Activated naive CD4-positive, alpha-beta T cell treated with anti-CD3 and anti-CD28 coated beads for 36 hours (primary cell): Measurements from ENCODE around the gene ACBD5. TPM values are rescaled to one million over a fixed set of nuclear protein-coding genes. Genes with fewer than 3 reads are reported as not detected.
"Not testable (repeated sequence)": the region's sequence is repeated elsewhere in the genome, so short reads cannot be mapped to it uniquely, and the experiment has no call there.

Source experiments
- CTCF ChIA-PET: fragments of 350-600 bp; sonication (Branson Sonifier 250); formaldehyde crosslinking; loops from one replicate; lab custom pipeline; 2021; ENCODE audit warnings: antibody characterized with exemption; lab: Charles Lee
- DNase-seq: peaks from one replicate; pipeline ENCODE4 v3.0.0-alpha.2; 2020
- H3K27ac Mint-ChIP-seq: one replicate; pipeline ENCODE4 v1.8.0; 2021; ENCODE audit warnings: mild to moderate bottlenecking, mixed read lengths
- H3K27me3 Mint-ChIP-seq: one replicate; pipeline ENCODE4 v1.8.0; 2021; ENCODE audit warnings: low read depth, mixed read lengths
- H3K36me3 Mint-ChIP-seq: one replicate; pipeline ENCODE4 v1.8.0; 2021; ENCODE audit warnings: low read depth, mixed read lengths
- H3K4me1 Mint-ChIP-seq: one replicate; pipeline ENCODE4 v1.8.0; 2021; ENCODE audit warnings: low read depth, mixed read lengths
- H3K4me3 Mint-ChIP-seq: one replicate; pipeline ENCODE4 v1.8.0; 2021; ENCODE audit warnings: mild to moderate bottlenecking, moderate library complexity, mixed read lengths
- H3K9me3 Mint-ChIP-seq: one replicate; pipeline ENCODE4 v1.8.0; 2021; ENCODE audit warnings: mixed read lengths
- intact Hi-C: fragments of 100-400 bp; cut with micrococcal nuclease; formaldehyde crosslinking; loops from one replicate; pipeline ENCODE4 v1.15.1; 2023
- total RNA-seq, 2 experiments: library from RNA; stranded (reverse); gene quantifications; one replicate each; pipeline ENCODE4 v1.2.3, GENCODE V29; 2021

The ACBD5 gene
- total RNA-seq, 2 experiments from 2014 or later = 8.7 to 10.4 TPM

DNA sequence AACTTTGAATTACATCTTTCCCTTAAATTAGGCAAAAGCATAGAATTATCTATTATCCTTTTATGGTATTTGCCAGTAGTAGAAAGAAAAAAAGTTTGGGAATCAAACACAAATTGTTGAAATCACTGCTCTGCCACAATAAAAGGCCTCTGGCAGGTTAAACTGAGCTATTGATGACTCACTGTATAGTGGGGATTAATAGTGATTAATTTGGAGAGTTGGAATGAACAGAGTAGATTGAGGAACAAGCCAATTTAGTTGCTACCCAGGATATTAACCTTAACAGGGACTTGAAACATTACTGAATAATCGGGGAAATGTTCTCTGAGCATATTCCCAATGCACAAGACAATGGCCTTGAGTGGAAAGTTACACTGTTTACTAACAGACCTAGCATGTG is 52.3 kb downstream of the ACBD5 start:
- CTCF ChIA-PET = no interaction called here
- no peak overlapping the region for H3K4me3 Mint-ChIP-seq

GRCh38 chr10:27169849-27170248 is 70.7 kb downstream of the ACBD5 start:
- CTCF ChIA-PET = no interaction called here
- H3K4me3 Mint-ChIP-seq = no peak overlapping the region
- peaks cover 6% of the 10 kb centered on the region for H3K4me1 Mint-ChIP-seq
- intact Hi-C loops = loop anchor here (1.0 kb wide), 1 partner anchor 14 kb away; no protein-coding TSS in a partner anchor
- no peaks in the 10 kb centered on the region for H3K27me3 Mint-ChIP-seq
- no peaks in the 10 kb centered on the region for H3K9me3 Mint-ChIP-seq
- no peak for DNase-seq
- no peak overlapping the region for H3K27ac Mint-ChIP-seq
- H3K36me3 Mint-ChIP-seq = peaks cover 47% of the 10 kb centered on the region

More for the DNA sequence above, 52.3 kb downstream of the ACBD5 start:
- H3K9me3 Mint-ChIP-seq = no peaks in the 10 kb centered on the region
- intact Hi-C loops = no loop called here
- H3K36me3 Mint-ChIP-seq = peaks cover 25% of the 10 kb centered on the region
- H3K27ac Mint-ChIP-seq = no peak overlapping the region
- no peak for DNase-seq
- H3K4me1 Mint-ChIP-seq = no peaks in the 10 kb centered on the region
- no peaks in the 10 kb centered on the region for H3K27me3 Mint-ChIP-seq

DNA sequence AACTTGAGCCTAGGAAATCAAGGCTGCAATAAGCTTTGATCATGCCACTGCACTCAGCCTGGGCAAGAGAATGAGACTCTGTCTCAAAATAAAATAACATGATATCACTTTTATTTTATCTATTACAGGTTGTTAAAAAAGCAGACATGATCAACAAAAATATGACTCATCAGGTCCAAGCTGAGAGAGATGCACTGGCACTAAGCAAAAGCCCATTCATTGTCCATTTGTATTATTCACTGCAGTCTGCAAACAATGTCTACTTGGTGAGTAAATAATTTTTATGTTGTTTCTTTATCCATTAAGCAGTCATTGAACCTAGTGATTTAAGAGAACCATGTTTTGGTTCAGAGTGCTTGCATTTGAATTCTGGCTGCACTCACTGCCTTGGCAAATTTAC is 82.2 kb downstream of the ACBD5 start:
- no peaks in the 10 kb centered on the region for H3K9me3 Mint-ChIP-seq
- H3K27me3 Mint-ChIP-seq = no peaks in the 10 kb centered on the region
- H3K4me1 Mint-ChIP-seq = peaks cover 20% of the 10 kb centered on the region
- CTCF ChIA-PET = interaction anchor here (0.6 kb wide), 1 partner anchor 36 kb away, joined by 3 read pairs; no protein-coding TSS in a partner anchor
- DNase-seq = no peak
- intact Hi-C loops = loop anchor here (5.0 to 10.0 kb wide), 3 partner anchors 146 to 1176 kb away; no protein-coding TSS in a partner anchor
- H3K27ac Mint-ChIP-seq = no peak overlapping the region
- peak overlapping the region; percentile 46 for H3K4me3 Mint-ChIP-seq
- peaks cover 60% of the 10 kb centered on the region for H3K36me3 Mint-ChIP-seq

DNA sequence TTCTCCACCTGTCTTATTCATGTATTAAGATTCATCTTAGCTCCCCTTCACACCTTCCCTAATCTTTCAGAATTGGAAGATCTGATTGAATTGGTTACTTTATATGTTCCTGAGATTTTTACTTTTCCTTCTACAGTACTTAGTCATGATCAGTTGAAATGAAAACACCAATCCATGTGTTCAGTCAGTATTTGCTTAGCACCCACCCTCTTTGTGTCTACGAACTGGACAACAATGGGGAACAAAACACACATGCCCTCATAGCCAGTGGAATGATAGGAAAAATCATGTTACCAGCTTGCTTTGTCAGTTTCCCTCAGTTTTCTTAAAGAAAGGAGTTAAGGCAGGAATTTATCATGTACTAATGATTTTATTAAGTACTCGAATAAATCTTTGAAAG is 83.4 kb downstream of the ACBD5 start:
- no peak for DNase-seq
- H3K36me3 Mint-ChIP-seq = peaks cover 61% of the 10 kb centered on the region
- peak overlapping the region; percentile 73 for H3K27ac Mint-ChIP-seq
- H3K4me1 Mint-ChIP-seq = peaks cover 30% of the 10 kb centered on the region
- H3K27me3 Mint-ChIP-seq = no peaks in the 10 kb centered on the region
- peak overlapping the region; percentile 94 for H3K4me3 Mint-ChIP-seq
- CTCF ChIA-PET = no interaction called here
- H3K9me3 Mint-ChIP-seq = no peaks in the 10 kb centered on the region
- intact Hi-C loops = loop anchor here (5.0 to 10.0 kb wide), 3 partner anchors 145 to 1178 kb away; no protein-coding TSS in a partner anchor

DNA sequence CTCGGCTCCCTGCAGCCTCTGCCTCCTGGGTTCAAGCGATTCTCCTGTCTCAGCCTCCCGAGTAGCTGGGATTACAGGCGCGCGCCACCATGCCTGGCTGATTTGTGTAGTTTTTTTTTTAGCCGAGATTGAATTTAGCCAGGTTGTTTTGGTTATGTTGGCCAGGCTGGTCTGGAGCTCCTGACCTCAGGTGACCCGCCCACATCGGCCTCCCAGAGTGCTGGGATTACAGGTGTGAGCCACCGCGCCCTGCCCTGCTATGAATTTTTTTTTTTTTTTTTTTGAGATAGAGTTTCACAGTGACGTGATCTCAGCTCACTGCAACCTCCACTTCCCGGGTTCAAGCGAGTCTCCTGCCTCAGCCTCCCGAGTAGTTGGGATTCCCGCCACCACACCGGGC is 84.0 kb downstream of the ACBD5 start:
- CTCF ChIA-PET = interaction anchor here (0.6 kb wide), 2 partner anchors 12 to 23 kb away, joined by 3 to 4 read pairs; no protein-coding TSS in a partner anchor
- Mint-ChIP-seq H3K27ac (peak overlapping the region; percentile 100), H3K4me3 (peak overlapping the region; percentile 94), H3K4me1 (peaks cover 33% of the 10 kb centered on the region), H3K36me3 (peaks cover 58% of the 10 kb centered on the region)
- H3K9me3 Mint-ChIP-seq, DNase-seq, H3K27me3 Mint-ChIP-seq: not testable (repeated sequence)
- intact Hi-C loops = loop anchor here (1.0 to 10.0 kb wide), 4 partner anchors 14 to 1178 kb away; no protein-coding TSS in a partner anchor

DNA sequence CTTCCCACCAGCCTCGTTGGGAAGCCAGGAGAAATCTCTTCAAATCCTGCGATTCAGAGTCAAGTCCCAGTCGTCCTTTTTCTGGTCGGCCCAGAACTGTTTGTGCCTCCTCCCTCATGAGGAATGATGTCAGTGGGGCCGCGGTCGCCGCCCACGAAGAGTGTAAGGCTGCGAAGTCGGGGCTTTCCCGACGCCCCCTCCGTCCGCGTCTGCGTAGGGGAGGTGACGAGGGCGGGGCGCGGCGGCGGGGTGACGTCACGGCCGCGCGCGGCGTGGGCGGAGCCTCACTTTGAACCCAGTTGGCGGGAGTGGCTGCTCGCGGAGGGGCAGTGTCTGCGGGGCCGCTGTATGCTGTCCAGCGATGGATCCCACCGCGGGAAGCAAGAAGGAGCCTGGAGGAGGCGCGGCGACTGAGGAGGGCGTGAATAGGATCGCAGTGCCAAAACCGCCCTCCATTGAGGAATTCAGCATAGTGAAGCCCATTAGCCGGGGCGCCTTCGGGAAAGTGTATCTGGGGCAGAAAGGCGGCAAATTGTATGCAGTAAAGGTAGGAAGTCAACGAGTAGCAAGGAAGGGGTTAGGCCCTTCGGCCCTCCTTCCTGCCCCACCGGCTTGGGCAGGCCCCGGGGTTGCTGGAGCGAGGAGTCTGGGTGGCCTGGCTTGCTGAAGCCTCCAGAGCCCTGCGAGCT is 85.4 kb downstream of the ACBD5 start, which contains the start of gene MASTL:
Gene MASTL (plus strand): TSS at position 287 of the 689 bp plus-strand sequence. CDS start 75 bp downstream, at position 362.
- H3K9me3 Mint-ChIP-seq = no peaks in the 10 kb centered on the region
- DNase-seq = peak; percentile 95
- H3K4me3 Mint-ChIP-seq = peak within 1 kb of the TSS; percentile 94
- peak within 1 kb of the TSS; percentile 100 for H3K27ac Mint-ChIP-seq
- intact Hi-C loops = loop anchor here (1.0 to 10.0 kb wide), 9 partner anchors 87 to 1378 kb away; partner anchors contain the start of genes PDSS1, RAB18 and WAC
- peaks cover 46% of the 10 kb centered on the region for H3K4me1 Mint-ChIP-seq
- H3K36me3 Mint-ChIP-seq = peaks cover 49% of the 10 kb centered on the region
- no peaks in the 10 kb centered on the region for H3K27me3 Mint-ChIP-seq
- CTCF ChIA-PET = interaction anchor here (1.2 to 2.4 kb wide), 3 partner anchors 9 to 48 kb away, joined by 3 to 6 read pairs (median 4); no protein-coding TSS in a partner anchor

- intact Hi-C loops = loop anchor here (1.0 to 10.0 kb wide), 6 partner anchors 54 to 1379 kb away; partner anchors contain the start of genes ANKRD26 and WAC
- DNase-seq = peak; percentile 25
- Mint-ChIP-seq H3K9me3 (no peaks in the 10 kb centered on the region), H3K27me3 (no peaks in the 10 kb centered on the region), H3K4me1 (peaks cover 53% of the 10 kb centered on the region), H3K4me3 (peak overlapping the region; percentile 94), H3K27ac (peak overlapping the region; percentile 100), H3K36me3 (peaks cover 48% of the 10 kb centered on the region)
- CTCF ChIA-PET = interaction anchor here (0.6 to 2.4 kb wide), 8 partner anchors 19 to 119 kb away, joined by 3 to 6 read pairs (median 4); no protein-coding TSS in a partner anchor
Measured at GRCh38 chr10:27153845-27154193, 86.8 kb downstream of the ACBD5 start.

DNA sequence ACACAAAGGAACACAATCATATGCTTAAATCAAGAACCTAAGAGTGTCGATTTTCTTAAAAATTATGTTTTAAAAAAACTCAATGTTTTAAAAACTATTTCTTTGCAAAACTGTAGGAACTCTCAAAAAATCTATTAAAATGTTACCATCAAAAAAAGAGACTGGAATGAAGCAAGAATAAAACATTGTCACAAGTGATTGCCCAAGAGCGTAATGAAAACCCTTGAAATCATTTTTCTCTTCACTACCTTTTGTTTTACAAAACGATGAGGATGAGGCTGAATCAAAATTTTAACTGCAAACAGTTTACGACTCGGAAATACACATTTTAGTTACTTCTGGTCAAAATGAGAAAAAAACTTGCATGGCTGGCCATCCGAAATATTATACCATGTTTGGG is 87.3 kb downstream of the ACBD5 start:
- Mint-ChIP-seq H3K36me3 (peaks cover 45% of the 10 kb centered on the region), H3K9me3 (no peaks in the 10 kb centered on the region), H3K27me3 (no peaks in the 10 kb centered on the region), H3K4me3 (peak overlapping the region; percentile 94), H3K27ac (peak overlapping the region; percentile 100), H3K4me1 (peaks cover 55% of the 10 kb centered on the region)
- intact Hi-C loops = loop anchor here (5.0 to 10.0 kb wide), 2 partner anchors 131 to 1181 kb away; no protein-coding TSS in a partner anchor
- no peak for DNase-seq
- CTCF ChIA-PET = interaction anchor here (1.4 to 2.4 kb wide), 3 partner anchors 46 to 86 kb away, joined by 3 to 6 read pairs (median 4); no protein-coding TSS in a partner anchor

- Mint-ChIP-seq H3K27me3 (no peaks in the 10 kb centered on the region), H3K36me3 (peaks cover 43% of the 10 kb centered on the region), H3K9me3 (no peaks in the 10 kb centered on the region), H3K27ac (peak overlapping the region; percentile 100), H3K4me3 (peak overlapping the region; percentile 94), H3K4me1 (peaks cover 53% of the 10 kb centered on the region)
- CTCF ChIA-PET = interaction anchor here (1.2 kb wide), 1 partner anchor 15 kb away, joined by 3 read pairs; no protein-coding TSS in a partner anchor
- no peak for DNase-seq
- intact Hi-C loops = loop anchor here (1.0 to 10.0 kb wide), 3 partner anchors 10 to 1182 kb away; no protein-coding TSS in a partner anchor
Measured at GRCh38 chr10:27152687-27153086, 87.9 kb downstream of the ACBD5 start.

DNA sequence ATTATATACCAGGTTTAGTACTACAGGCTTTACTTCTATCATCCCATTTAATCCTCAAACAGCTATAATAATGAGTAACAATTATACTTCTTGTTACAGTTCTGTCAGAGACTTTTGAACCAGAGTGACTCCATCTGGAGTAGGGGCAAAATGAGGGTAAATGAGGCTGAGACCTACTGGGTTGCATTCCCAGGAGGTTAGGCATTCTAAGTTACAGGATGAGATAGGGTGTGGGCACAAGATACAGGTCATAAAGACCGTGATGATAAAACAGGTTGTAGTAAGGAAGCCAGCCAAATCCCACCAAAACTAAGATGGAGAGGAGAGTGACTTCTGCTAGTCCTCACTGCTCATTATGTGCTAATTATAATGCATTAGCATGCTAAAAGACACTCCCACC is 90.3 kb downstream of the ACBD5 start:
- Mint-ChIP-seq H3K36me3 (peaks cover 33% of the 10 kb centered on the region), H3K9me3 (no peaks in the 10 kb centered on the region), H3K4me3 (no peak overlapping the region), H3K27me3 (no peaks in the 10 kb centered on the region), H3K4me1 (peaks cover 59% of the 10 kb centered on the region), H3K27ac (peak overlapping the region; percentile 3)
- CTCF ChIA-PET = interaction anchor here (0.9 kb wide), 1 partner anchor 28 kb away, joined by 3 read pairs; no protein-coding TSS in a partner anchor
- intact Hi-C loops = loop anchor here (5.0 to 10.0 kb wide), 2 partner anchors 128 to 1185 kb away; no protein-coding TSS in a partner anchor
- no peak for DNase-seq

GRCh38 chr10:27147701-27148100 is 92.9 kb downstream of the ACBD5 start:
- Mint-ChIP-seq H3K27me3 (no peaks in the 10 kb centered on the region), H3K27ac (no peak overlapping the region), H3K4me1 (peaks cover 57% of the 10 kb centered on the region), H3K36me3 (peaks cover 30% of the 10 kb centered on the region), H3K4me3 (no peak overlapping the region), H3K9me3 (no peaks in the 10 kb centered on the region)
- CTCF ChIA-PET = no interaction called here
- intact Hi-C loops = no loop called here
- no peak for DNase-seq

GRCh38 chr10:27145937-27146336 is 94.7 kb downstream of the ACBD5 start:
- no peak for DNase-seq
- Mint-ChIP-seq H3K4me3 (no peak overlapping the region), H3K9me3 (no peaks in the 10 kb centered on the region), H3K36me3 (peaks cover 24% of the 10 kb centered on the region), H3K4me1 (peaks cover 42% of the 10 kb centered on the region), H3K27me3 (no peaks in the 10 kb centered on the region), H3K27ac (no peak overlapping the region)
- intact Hi-C loops = no loop called here
- CTCF ChIA-PET = interaction anchor here (1.0 kb wide), 1 partner anchor 55 kb away, joined by 3 read pairs; no protein-coding TSS in a partner anchor
